SIG-M5 treated with dmso at 0.1 percent for 504 hours (cell line): ENCODE data around the gene PPP1R2C.

ENCODE experiments used
- DNase-seq: peaks from one replicate; lab custom pipeline; 2025; ENCODE audit not compliant: unreplicated experiment; lab: John Stamatoyannopoulos, UW

PPP1R2C gene

GRCh38 chrX:42778096-42778495 is at the start of gene PPP1R2C:
PPP1R2C (minus strand) TSS chrX:42778163; CDS start chrX:42778079, 84 bp downstream.
- no peak for DNase-seq

GRCh38 chrX:42825201-42825600 is 47.2 kb upstream of the PPP1R2C start:
- no peak for DNase-seq

GRCh38 chrX:42824541-42824940 is 46.6 kb upstream of the PPP1R2C start:
- no peak for DNase-seq

GRCh38 chrX:42823443-42823842 is 45.5 kb upstream of the PPP1R2C start:
- no peak for DNase-seq

DNA sequence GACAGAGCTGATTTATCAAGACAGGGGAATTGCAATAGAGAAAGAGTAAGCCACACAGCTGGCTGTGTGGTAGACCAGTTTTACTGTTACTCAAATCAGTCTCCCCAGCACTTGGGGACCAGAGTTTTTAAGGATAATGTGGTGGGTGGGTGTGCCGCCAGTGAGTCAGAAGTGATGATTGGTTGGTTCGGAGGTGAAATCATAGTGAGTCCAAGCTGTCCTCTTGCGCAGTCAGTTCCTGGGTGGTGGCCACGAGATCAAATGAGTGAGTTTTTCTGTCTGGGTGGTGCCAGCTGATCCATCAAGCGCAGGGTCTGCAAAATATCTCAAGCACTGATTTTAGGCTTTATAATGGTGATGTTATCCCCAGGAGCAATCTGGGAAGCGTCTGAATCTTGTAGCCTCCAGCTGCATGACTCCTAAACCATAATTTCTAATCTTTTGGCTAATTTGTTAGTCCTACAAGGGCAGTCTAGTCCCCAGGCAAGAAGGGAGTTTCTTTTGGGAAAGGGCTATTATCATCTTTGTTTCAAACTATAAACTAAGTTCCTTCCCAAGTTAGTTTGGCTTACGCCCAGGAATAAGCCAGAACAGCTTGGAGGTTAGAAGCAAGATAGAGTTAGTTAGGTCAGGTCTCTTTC is 44.0 kb upstream of the PPP1R2C start:
- no peak for DNase-seq

DNA sequence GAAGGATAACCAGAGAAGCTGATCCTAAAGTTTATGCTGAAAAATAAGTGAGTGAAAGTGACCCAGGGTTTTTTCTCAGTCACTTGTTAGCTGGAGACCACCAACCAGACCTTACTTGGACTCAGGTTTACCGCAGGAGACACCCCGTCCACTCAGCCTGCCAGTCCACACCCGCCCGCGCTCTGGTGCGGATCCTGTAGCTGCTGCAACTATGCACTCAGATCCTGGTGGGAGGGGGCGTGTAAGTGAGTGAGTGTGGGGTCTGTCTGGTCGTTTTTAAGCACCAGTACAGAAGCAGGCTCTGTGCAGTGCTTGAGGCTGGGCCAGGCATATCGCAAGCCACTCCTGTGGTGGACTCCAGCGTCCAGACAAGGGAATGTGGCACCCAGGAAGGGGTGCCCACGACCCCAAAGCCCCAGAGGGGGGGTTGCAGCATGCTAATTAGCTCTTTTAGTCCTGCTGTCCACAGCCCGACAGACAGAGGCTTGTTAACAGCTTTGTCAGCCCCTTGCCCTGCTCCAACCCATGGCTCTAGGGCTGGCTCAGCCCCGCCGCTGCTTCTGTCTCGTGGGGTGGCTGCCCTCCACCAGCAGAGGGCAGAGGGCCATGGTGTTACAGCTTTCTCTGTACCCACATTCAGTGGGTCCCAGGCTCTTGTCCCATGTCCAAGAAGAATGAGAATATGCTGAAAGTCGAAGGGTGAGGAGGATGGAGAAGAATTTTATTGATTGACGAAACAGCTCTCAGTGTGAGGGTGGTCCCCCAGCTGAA is 40.4 kb upstream of the PPP1R2C start:
- no peak for DNase-seq

DNA sequence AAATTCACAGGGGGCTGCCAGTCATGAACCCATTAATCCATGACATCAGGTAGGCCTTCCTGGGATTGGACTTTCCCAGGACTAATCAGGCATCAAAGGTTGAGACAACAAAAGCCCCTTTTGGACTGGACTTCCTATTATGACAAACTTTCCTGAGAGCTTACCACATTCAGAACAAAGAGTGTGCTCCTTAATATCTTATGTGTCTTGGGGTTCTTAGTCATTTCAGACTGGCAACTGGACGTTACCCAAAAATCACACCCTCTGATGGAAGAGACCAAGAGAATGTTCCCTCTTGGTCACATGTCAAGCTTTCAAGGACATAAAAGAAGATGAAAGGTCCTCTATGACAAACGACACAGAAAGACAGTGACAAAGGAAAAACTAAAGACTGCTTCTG is 31.6 kb upstream of the PPP1R2C start:
- no peak for DNase-seq

DNA sequence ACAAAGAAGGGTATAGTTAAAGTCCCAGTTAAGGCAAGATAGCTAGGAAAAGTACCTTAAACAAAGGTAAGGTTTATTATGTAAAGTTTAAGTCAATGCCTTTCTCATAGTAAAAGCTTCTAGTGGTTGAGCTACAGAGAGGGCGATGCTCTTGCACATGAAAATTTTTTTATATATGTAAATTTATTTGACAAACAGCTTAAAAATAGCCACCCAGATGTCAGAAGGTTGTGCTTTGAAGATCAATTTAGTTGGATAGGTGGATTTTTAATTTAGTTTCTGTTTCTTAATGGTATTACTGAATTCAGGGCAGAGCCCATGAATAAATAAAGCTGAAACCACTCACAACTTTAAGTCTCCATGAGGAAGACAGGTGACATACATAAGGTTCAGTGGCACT is 29.4 kb upstream of the PPP1R2C start:
- DNase-seq, result no peak

- no peak for DNase-seq
Measured at GRCh38 chrX:42804524-42804923, 26.6 kb upstream of the PPP1R2C start.

GRCh38 chrX:42803320-42803719 is 25.4 kb upstream of the PPP1R2C start:
- no peak for DNase-seq

DNA sequence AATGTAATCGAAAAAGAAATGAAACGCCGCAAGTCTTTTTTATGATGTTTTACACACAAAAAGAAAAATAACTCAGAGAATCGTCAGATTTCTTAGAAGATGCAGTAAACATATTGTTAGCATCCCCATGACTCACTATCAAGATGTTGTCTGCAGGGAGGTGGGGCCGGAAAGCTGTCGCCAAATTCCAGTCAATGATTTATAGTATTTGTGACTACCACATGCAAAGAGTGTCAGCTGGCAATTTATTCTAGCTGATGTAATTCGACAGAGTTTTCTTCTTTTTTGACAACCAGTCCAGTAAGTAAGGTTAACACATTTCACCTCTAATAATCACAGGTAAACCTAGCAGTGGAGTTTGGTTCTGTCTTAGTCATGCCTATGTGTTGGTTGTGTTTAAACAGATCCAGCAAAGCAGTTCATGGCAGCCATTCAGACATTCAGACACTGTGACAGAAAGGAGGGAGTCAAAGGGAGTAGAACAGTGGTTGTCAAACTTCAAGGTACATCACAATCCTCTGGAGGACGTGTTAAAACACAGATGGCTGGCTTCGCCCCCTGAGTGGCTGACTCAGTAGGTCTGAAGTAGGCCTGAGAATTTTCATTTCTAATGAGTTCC is 19.8 kb upstream of the PPP1R2C start:
- no peak for DNase-seq

DNA sequence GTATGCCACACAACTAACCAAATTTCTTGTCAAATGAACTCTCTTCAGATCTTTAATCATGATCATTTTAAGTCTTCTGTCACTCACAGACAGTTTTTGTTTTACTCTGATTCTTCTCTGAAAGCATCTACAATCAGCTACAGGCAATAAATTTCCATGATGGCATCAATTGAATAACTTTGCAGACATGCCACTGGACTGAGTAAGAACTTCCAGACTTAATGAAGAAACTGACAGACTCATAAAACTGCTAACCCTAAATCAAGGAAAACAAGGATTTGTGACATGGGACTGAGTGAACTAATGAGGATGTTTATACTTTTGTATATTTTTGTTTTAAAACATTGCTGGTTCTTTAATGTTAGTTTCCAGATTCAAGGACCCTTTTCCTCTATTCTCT is 5.5 kb upstream of the PPP1R2C start:
- no peak for DNase-seq

DNA sequence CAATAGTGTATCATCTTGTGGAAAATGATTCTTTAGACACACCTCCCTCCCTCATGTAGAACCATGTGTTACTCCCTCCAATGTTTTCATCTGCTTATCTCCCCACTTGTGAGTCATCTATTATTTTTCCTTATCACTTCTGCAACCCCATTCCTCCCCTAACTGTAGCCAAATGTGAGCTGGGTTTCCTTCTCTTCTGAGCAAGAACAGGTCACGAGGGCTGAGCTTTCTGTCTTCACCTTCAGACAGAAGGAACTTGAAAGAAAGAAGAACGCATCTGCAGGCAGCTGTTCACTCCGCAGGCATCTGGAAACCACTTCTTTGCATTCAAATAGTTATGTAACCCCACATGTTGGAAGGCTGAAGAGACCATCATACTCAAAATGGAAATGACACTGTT is 1.8 kb downstream of the PPP1R2C start:
- no peak for DNase-seq

GRCh38 chrX:42772874-42773273 is 5.1 kb downstream of the PPP1R2C start:
- DNase-seq, result no peak

DNA sequence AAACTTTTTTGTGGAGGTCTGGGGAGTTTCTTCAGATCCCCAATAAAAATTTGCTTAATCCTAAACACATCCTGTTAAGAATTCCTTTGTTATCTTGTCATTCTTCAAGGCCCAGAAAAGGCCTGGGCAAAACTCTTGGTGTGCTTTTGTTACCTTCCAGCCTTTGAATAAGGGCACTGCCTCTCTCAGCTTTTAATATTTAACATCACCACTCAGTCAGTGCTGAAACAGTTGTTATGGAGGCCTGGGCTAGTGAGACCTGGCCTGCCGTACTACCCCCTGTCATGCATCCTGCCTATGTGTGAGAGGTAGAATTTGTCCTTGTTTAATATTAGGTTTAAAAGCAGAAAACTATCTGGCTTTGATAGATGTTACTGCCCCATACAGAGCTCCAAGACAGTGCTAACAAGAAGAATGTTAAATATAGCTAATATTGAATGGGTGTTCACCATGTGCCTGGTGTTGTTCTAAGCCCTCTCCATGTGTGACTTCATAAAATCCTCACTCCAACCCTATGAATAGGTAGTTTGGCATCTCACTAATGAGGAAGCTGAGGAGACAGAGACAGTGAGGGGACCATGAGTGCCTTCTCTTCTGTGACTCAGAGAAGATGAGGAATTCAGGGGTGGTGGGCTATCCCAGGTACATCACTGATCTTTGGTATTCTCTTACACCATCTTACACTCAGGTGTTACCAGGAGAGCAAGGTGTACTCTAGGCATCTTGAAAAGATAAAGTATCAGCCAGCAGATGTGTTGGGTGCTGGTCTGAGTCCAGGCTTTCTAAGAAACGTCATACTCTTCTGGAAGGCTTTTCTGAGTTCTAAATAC is 6.2 kb downstream of the PPP1R2C start:
- no peak for DNase-seq

DNA sequence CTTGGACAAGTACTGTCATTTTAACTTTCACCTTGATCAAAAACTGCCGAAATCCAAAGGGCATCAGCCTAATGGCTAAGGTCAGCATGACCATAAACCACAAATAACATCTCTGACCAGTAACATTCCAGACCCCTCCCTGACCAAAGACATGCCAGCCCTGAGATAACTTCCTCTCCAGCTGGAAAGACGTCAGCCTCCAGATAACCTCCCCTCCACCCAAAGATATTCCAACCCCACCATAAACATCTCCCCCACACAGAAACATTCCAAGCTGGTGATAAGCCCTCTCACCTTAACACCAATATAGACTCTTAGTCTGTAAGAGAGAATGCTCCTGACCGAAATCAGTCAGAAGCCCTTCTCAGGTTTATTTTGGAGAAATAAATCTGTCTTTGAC is 7.4 kb downstream of the PPP1R2C start:
- no peak for DNase-seq

- DNase-seq, result no peak
Measured at GRCh38 chrX:42759881-42760280, 18.1 kb downstream of the PPP1R2C start.

GRCh38 chrX:42755815-42756214 is 22.1 kb downstream of the PPP1R2C start:
- DNase-seq, result no peak

DNA sequence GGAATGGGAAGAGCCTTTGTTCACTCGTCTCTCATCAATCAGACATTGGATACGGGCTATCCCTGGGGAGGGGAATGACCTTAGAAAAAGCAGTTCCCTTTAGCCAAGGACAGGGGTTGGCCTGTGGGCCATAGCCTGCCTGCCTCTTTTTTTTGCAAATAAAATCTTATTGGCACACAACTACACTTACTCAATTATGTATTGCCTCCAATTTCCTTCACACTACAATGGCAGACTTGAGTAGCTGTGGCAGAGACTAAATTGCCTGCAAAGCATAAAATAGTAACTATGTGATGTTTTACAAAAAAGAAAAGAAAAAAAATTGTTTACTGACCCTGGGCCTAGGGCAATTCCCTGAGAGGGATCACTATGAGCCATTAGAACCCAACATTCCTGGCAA is 23.4 kb downstream of the PPP1R2C start:
- DNase-seq, result no peak

GRCh38 chrX:42754115-42754514 is 23.8 kb downstream of the PPP1R2C start:
- DNase-seq, result no peak

DNA sequence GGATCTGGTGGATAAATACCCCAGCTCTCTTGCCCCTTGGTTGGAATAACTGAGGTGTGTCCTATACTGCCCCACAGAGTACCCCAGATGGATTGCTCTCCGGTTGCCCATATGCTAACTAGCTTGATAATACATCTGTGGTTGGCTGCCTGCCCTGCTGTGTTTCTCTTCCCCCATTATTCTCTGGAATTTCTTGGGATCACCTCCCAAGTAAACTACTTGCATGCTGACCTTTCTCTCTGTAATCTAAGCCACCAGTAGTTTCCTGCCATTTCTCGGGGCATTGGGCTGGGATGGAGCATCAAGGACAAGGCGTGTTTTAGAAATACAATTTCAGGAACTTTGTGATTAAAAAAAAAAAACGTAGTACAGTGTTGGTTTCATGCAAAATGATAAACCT is 25.2 kb downstream of the PPP1R2C start:
- no peak for DNase-seq
